Measurements from ENCODE around the gene PLA2G3.

The PLA2G3 gene

GRCh38 chr22:31133911-31134310 is 6.4 kb downstream of the PLA2G3 start:
- no peak for TF ChIP-seq CTCF (IDR thresholded peaks at IDR 0.05; ENCODE audit: borderline replicate concordance, insufficient read depth, low read depth, low read length)
- H3K4me3 ChIP-seq (ENCODE audit: low read depth, low read length): no peak overlapping the region

- no peak for TF ChIP-seq CTCF (IDR thresholded peaks at IDR 0.05; ENCODE audit: borderline replicate concordance, insufficient read depth, low read depth, low read length)
- H3K4me3 ChIP-seq (ENCODE audit: low read depth, low read length): no peak overlapping the region
These were observed 9.4 kb downstream of the PLA2G3 start for GRCh38 chr22:31130873-31131272.

GRCh38 chr22:31128156-31128555 is 12.2 kb downstream of the PLA2G3 start:
- no peak for TF ChIP-seq CTCF (IDR thresholded peaks at IDR 0.05; ENCODE audit: borderline replicate concordance, insufficient read depth, low read depth, low read length)
- H3K4me3 ChIP-seq (ENCODE audit: low read depth, low read length): no peak overlapping the region

- H3K4me3 ChIP-seq (ENCODE audit: low read depth, low read length): no peak overlapping the region
- TF ChIP-seq CTCF (IDR thresholded peaks at IDR 0.05; ENCODE audit: borderline replicate concordance, insufficient read depth, low read depth, low read length): no peak
These were observed 13.0 kb downstream of the PLA2G3 start for GRCh38 chr22:31127181-31127772.

- no peak for TF ChIP-seq CTCF (IDR thresholded peaks at IDR 0.05; ENCODE audit: borderline replicate concordance, insufficient read depth, low read depth, low read length)
- no peak overlapping the region for H3K4me3 ChIP-seq (ENCODE audit: low read depth, low read length)
These were observed 13.5 kb downstream of the PLA2G3 start for GRCh38 chr22:31126869-31127175.

GRCh38 chr22:31126128-31126868 is 14.0 kb downstream of the PLA2G3 start:
- no peak for TF ChIP-seq CTCF (IDR thresholded peaks at IDR 0.05; ENCODE audit: borderline replicate concordance, insufficient read depth, low read depth, low read length)
- no peak overlapping the region for H3K4me3 ChIP-seq (ENCODE audit: low read depth, low read length)

GRCh38 chr22:31125521-31126117 is 14.7 kb downstream of the PLA2G3 start:
- no peak overlapping the region for H3K4me3 ChIP-seq (ENCODE audit: low read depth, low read length)
- no peak for TF ChIP-seq CTCF (IDR thresholded peaks at IDR 0.05; ENCODE audit: borderline replicate concordance, insufficient read depth, low read depth, low read length)

All from GM12875 (cell line).